ENCODE data around the gene GSDME. TPM values are rescaled to one million over a fixed set of nuclear protein-coding genes. Genes with fewer than 3 reads are reported as not detected.

Gene GSDME
- total RNA-seq, 4 donors from 2014 or later = 10.2 to 30.2 (median 16.4) TPM

DNA sequence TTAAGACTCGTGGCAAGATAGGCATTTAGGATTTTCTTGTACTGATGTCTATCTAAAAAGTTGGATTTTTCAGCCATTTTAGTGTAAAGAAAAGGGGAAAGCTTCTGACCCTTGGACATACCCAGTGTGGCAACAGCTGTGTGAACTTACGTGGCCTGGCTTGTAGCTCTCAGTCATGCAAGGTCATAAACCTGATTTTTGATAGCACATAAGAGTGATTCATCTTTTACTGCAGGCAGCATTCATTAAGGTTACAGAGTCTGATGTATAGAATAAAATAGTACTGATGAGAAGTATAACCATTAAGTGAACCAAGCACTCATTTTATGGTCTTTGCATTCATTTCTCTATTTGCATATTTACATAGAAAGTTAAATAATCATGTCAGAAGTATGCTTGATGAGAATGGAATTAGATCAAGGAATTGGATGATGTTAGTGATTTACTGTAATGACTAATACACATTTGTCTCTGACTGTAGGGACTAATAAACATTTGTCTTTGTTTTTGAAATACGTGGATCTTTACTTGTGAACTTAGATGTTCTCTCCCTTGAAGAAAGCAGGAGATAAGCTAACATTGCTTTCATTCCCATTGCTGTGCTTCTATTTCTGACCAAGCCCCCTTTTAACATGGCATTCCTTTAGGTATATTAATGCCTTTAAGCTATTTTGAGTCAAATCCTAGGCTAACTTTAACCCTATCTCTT, 88.2 kb downstream of the GSDME start:
- WGBS, 2 donors = 88 to 94% methylated on average over 3 of the region's 3 CpGs

GRCh38 chr7:24665564-24666294, 91.5 kb downstream of the GSDME start:
- Histone ChIP-seq H3K27me3 (no peaks in the 10 kb centered on the region), H3K36me3 (no peaks in the 10 kb centered on the region), H3K4me3 (replicated peaks in 1 of 3) (no peak overlapping the region), H3K4me1 (no peaks in the 10 kb centered on the region), H3K9me3 (no peaks in the 10 kb centered on the region), H3K27ac (no peak overlapping the region)
- 28 to 32% methylated on average over 4 of the region's 4 CpGs for WGBS, 2 donors
- TF ChIP-seq CTCF (IDR thresholded peaks at IDR 0.05) (peak; percentile 41 to 80 (median 65)), POLR2A (IDR thresholded peaks at IDR 0.05) (no peak)
- DNase-seq = peak; percentile 23 to 30
- intact Hi-C loops (cut with DNase I) = loop anchor here (10.0 kb wide), 1 partner anchor 371 kb away; no protein-coding TSS in a partner anchor

More for the DNA sequence above, 88.2 kb downstream of the GSDME start:
- intact Hi-C loops (cut with DNase I) = loop anchor here (10.0 kb wide), 1 partner anchor 374 kb away; no protein-coding TSS in a partner anchor
- Histone ChIP-seq H3K4me1 (no peaks in the 10 kb centered on the region), H3K9me3 (no peaks in the 10 kb centered on the region), H3K27ac (no peak overlapping the region), H3K4me3 (replicated peaks in 1 of 3) (no peak overlapping the region), H3K27me3 (no peaks in the 10 kb centered on the region), H3K36me3 (no peaks in the 10 kb centered on the region)
- DNase-seq = no peak
- TF ChIP-seq CTCF (IDR thresholded peaks at IDR 0.05) = no peak
- TF ChIP-seq POLR2A (IDR thresholded peaks at IDR 0.05) = no peak

DNA sequence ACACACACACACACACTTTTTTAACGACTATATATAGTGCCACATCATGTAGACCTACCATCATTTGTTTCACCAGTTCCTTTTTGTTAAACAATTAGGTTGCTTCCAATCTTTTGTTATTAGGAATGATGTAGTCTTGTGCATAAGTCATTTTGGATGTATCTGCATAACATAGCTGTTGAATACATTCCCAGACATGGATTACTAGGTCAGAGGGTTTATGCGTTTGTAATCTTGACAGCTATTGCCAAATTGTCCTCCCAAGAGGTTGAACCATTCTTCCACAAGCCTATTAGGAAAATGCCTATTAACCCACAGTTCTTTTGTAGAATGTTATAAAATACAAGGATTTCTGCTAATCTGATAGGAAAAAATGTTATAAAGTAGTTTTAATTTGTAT, 96.7 kb downstream of the GSDME start:
- Histone ChIP-seq H3K4me3 (replicated peaks in 1 of 3) (no peak overlapping the region), H3K4me1 (no peaks in the 10 kb centered on the region), H3K9me3 (no peaks in the 10 kb centered on the region), H3K36me3 (no peaks in the 10 kb centered on the region), H3K27me3 (no peaks in the 10 kb centered on the region), H3K27ac (no peak overlapping the region)
- 75 to 84% methylated on average over 2 of the region's 2 CpGs for WGBS, 2 donors
- intact Hi-C loops (cut with DNase I) = loop anchor here (5.0 to 10.0 kb wide), 2 partner anchors 258 to 366 kb away; no protein-coding TSS in a partner anchor
- DNase-seq = no peak
- TF ChIP-seq CTCF (IDR thresholded peaks at IDR 0.05) (no peak), POLR2A (IDR thresholded peaks at IDR 0.05) (no peak)

- DNase-seq = no peak
- intact Hi-C loops (cut with DNase I) = no loop called here
- no peak overlapping the region for H3K27ac ChIP-seq
- H3K9me3 ChIP-seq = no peaks in the 10 kb centered on the region
- no peaks in the 10 kb centered on the region for H3K4me1 ChIP-seq
- WGBS, 2 donors = 87 to 91% methylated on average over 2 of the region's 2 CpGs
- TF ChIP-seq CTCF (IDR thresholded peaks at IDR 0.05) (no peak), POLR2A (IDR thresholded peaks at IDR 0.05) (no peak)
- H3K36me3 ChIP-seq = no peaks in the 10 kb centered on the region
- H3K27me3 ChIP-seq = no peaks in the 10 kb centered on the region
- no peak overlapping the region for H3K4me3 ChIP-seq (replicated peaks in 1 of 3)
Measured at GRCh38 chr7:24659505-24659904, 97.8 kb downstream of the GSDME start.

- H3K4me1 ChIP-seq = peaks cover 0 to 8% of the 10 kb centered on the region in 2 donors
- no peak overlapping the region for H3K4me3 ChIP-seq (replicated peaks in 1 of 3)
- no peak overlapping the region for H3K27ac ChIP-seq
- TF ChIP-seq CTCF (IDR thresholded peaks at IDR 0.05) (no peak), POLR2A (IDR thresholded peaks at IDR 0.05) (no peak)
- intact Hi-C loops (cut with DNase I) = no loop called here
- no peaks in the 10 kb centered on the region for H3K27me3 ChIP-seq
- no peak for DNase-seq
- no peaks in the 10 kb centered on the region for H3K9me3 ChIP-seq
- no peaks in the 10 kb centered on the region for H3K36me3 ChIP-seq
Measured at GRCh38 chr7:24657980-24658379, 99.3 kb downstream of the GSDME start.
